ENCODE data around the gene PCBD1. TPM values are rescaled to one million over a fixed set of nuclear protein-coding genes. Genes with fewer than 3 reads are reported as not detected.

PCBD1 gene
- total RNA-seq, 4 donors from 2014 or later: 15.9 to 37.3 (median 21.3) TPM

DNA sequence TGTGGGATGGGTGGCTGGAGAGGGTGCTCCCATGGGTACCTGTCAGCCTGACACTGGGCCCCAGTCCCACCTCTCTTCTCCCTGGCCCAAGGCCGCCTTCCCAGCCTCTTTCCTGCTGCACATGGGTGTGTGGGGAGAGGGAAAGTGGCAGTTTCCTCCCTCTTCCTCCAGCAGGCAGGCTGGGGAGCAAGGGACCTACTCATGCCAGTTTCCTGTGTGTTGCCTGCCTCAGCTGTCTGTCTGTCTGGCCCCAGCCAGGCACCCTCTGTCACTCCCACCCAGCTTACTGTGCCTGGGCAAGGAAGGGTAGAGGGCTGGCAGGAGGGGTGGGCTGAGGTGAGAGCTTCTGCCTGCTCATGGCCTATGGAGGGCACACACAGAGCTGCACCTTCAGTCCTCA is 46.3 kb upstream of the PCBD1 start:
- H3K4me3 ChIP-seq (ENCODE audit: low read depth, poor library complexity, severe bottlenecking): no peak overlapping the region
- 93% methylated on average over 1 of the region's 1 CpG for WGBS, 2 donors
- DNase-seq (ENCODE audit: low spot score in 2 of 2): no peak
- TF ChIP-seq, protein P1, sequence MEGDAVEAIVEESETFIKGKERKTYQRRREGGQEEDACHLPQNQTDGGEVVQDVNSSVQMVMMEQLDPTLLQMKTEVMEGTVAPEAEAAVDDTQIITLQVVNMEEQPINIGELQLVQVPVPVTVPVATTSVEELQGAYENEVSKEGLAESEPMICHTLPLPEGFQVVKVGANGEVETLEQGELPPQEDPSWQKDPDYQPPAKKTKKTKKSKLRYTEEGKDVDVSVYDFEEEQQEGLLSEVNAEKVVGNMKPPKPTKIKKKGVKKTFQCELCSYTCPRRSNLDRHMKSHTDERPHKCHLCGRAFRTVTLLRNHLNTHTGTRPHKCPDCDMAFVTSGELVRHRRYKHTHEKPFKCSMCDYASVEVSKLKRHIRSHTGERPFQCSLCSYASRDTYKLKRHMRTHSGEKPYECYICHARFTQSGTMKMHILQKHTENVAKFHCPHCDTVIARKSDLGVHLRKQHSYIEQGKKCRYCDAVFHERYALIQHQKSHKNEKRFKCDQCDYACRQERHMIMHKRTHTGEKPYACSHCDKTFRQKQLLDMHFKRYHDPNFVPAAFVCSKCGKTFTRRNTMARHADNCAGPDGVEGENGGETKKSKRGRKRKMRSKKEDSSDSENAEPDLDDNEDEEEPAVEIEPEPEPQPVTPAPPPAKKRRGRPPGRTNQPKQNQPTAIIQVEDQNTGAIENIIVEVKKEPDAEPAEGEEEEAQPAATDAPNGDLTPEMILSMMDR (IDR thresholded peaks at IDR 0.05): no peak
- no peak for TF ChIP-seq POLR2A (IDR thresholded peaks at IDR 0.05)
- intact Hi-C loops (cut with DNase I; ENCODE audit: low total_unique reads): no loop called here

DNA sequence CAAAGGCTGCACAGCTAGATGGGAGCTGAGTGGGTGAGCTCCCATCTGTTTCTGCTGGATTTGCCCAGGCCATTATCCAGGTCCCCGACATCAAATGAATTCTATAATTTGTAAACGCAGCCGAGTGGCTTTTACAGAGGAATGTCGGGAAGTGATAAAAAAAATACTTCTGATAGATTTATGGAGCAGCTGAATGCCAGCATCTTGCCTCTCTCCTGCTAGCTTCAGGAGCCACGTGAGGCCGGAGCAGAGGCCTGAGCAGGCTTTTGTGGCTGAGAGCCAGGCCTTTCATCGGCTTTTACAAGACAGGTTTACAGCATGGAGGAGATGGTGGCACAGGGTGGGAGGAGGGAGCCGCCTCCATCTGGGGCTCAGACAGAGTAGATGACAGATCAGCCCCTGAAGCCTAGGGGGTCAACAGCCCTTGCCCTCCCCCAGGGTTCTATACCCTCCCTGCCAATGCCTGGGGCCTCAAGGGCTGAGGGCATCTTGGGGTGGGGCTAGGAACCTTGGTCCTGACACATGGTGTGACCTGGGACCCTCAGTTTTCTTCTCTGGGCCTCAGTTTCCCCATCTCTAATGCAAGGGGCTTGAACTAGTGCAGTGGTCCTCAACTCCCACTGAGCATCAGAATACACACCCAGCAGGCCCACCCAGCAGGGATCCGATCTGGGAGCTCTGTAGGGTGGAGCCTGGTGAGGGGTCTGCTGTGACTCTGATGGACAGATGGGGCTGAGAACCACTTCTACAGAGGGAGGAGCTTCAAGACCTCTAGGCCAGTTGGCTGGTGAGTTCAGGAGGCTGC is 44.2 kb upstream of the PCBD1 start:
- DNase-seq (ENCODE audit: low spot score in 2 of 2): no peak
- intact Hi-C loops (cut with DNase I; ENCODE audit: low total_unique reads): no loop called here
- H3K4me3 ChIP-seq (ENCODE audit: low read depth, poor library complexity, severe bottlenecking): no peak overlapping the region
- 36 to 44% methylated on average over 9 of the region's 9 CpGs for WGBS, 2 donors
- no peak for TF ChIP-seq POLR2A (IDR thresholded peaks at IDR 0.05)
- TF ChIP-seq, protein P1 (IDR thresholded peaks at IDR 0.05): no peak

DNA sequence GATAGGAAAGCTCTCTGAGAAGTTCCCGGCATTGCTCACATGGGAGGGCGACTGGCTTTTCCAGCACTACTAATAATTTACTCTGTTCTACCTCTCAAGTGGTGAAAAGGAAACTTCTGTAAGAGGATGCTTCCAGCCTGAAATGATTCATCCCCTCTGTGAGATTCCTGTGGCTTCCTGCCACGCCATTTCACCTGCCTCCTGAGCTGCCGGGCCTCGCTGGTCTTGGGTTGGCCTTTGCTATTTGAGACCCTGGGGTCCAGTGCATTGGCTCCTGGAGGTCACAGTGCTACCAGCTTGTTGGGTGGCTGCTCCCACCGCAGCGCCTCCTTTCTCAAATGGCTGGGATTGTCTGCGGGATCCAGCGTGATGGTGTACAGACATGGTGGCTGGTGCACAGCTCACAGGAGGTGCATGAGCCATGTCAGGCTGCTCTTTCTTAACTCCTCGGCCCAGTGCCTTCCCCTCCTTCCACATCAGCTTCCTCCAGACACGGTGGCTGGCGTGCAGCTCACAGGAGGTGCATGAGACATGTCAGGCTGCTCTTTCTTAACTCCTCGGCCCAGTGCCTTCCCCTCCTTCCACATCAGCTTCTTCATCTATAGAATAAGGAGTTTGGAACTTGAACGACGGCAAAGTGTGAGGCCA is 42.9 kb upstream of the PCBD1 start:
- TF ChIP-seq POLR2A (IDR thresholded peaks at IDR 0.05): no peak
- TF ChIP-seq, protein P1 (IDR thresholded peaks at IDR 0.05): no peak
- 61 to 70% methylated on average over 15 of the region's 15 CpGs for WGBS, 2 donors
- intact Hi-C loops (cut with DNase I; ENCODE audit: low total_unique reads): no loop called here
- H3K4me3 ChIP-seq (ENCODE audit: low read depth, poor library complexity, severe bottlenecking): no peak overlapping the region
- no peak for DNase-seq (ENCODE audit: low spot score in 2 of 2)

DNA sequence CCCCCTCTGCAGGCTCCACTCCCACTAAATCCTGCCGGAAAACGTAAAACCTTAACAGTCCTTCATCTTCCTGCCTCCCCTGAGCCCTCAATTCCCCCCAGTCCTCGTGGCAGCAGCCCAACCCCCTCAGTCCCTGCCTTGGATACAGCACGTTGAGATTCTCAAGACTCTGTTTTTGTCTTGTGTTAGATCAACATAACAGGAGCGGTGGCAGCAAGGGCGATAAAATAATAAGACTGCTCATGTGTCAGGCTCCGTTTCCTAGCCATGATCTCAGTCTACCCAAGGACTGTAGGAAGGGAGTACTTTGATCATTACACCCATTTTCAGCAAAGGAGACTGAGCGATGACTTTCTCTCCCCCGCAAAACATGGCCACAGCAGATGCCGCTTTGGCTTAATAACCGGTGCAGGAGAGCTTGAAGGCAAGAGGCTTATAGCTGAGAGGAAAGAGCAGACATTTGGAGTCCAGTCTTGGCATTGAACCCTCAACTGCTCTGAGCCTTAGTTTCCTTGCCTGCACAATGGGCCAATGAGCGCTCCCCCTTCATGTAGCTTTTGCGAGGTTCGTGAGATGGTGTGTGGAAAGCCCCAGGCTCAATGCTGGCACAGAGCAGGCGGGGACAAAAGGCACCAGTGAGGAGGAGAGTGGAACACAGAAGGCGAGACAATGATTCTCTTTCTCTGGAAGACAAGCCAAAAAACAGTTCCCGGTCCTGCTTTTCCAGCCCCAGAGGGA is 42.1 kb upstream of the PCBD1 start:
- DNase-seq (ENCODE audit: low spot score in 2 of 2): no peak
- intact Hi-C loops (cut with DNase I; ENCODE audit: low total_unique reads): no loop called here
- H3K4me3 ChIP-seq (ENCODE audit: low read depth, poor library complexity, severe bottlenecking): no peak overlapping the region
- WGBS, 2 donors: 55 to 71% methylated on average over 17 of the region's 17 CpGs
- TF ChIP-seq POLR2A (IDR thresholded peaks at IDR 0.05): no peak
- TF ChIP-seq, protein P1 (IDR thresholded peaks at IDR 0.05): no peak

DNA sequence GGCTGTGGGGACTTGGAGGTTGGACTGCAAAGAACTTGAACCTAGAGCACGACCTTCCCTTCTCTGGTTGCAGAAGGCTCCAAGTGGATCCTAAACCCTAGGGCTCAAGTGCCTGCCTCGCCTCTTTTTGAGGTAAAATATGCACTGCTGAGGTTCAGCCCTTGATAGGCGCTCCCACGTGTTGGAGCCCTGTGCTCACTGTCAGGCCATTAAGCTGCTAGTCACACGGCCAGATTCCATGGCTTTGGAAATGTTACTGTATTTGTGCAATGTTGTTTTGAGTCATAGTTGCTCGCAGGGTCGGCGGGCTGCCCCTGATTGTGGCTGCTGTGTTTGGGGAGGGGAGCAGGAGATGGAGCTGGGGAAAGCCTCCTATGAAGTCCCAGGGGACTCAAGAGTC is 39.8 kb upstream of the PCBD1 start:
- no peak overlapping the region for H3K4me3 ChIP-seq (ENCODE audit: low read depth, poor library complexity, severe bottlenecking)
- intact Hi-C loops (cut with DNase I; ENCODE audit: low total_unique reads): loop anchor here (5.0 kb wide), 1 partner anchor 279 kb away; no protein-coding TSS in a partner anchor
- no peak for DNase-seq (ENCODE audit: low spot score in 2 of 2)
- TF ChIP-seq, protein P1 (IDR thresholded peaks at IDR 0.05): no peak
- TF ChIP-seq POLR2A (IDR thresholded peaks at IDR 0.05): no peak
- WGBS, 2 donors: 74 to 75% methylated on average over 8 of the region's 8 CpGs

Data from lower leg skin (tissue), 4 donors.